HG02840 (cell line): ENCODE measurements around the gene LANCL1.
"Not testable (repeated sequence)": the region's sequence is repeated elsewhere in the genome, so short reads cannot be mapped to it uniquely, and the experiment has no call there.

Experiments
- ATAC-seq: cut with Tn5 transposase; IDR thresholded peaks from one replicate; pipeline ENCODE4 v1.9.1; 2021; ENCODE audit warnings: mild to moderate bottlenecking, moderate library complexity, moderate number of reproducible peaks; ENCODE audit not compliant: unreplicated experiment, low FRiP score

Gene LANCL1

GRCh38 chr2:210460322-210461227, 16.0 kb downstream of the LANCL1 start:
- ATAC-seq: peak; percentile 60

- ATAC-seq: peak; percentile 6
These were observed 16.7 kb downstream of the LANCL1 start for GRCh38 chr2:210459880-210460279.

GRCh38 chr2:210459407-210459806, 17.2 kb downstream of the LANCL1 start:
- no peak for ATAC-seq

GRCh38 chr2:210458395-210458794, 18.2 kb downstream of the LANCL1 start:
- ATAC-seq: no peak

GRCh38 chr2:210456571-210456970, 20.0 kb downstream of the LANCL1 start:
- ATAC-seq: no peak

- no peak for ATAC-seq
These were observed 22.2 kb downstream of the LANCL1 start for GRCh38 chr2:210454336-210454735.

- no peak for ATAC-seq
These were observed 24.4 kb downstream of the LANCL1 start for GRCh38 chr2:210452194-210452593.

- not testable (repeated sequence) for ATAC-seq
These were observed 25.6 kb downstream of the LANCL1 start for GRCh38 chr2:210450942-210451341.

- ATAC-seq: no peak
These were observed 30.8 kb downstream of the LANCL1 start for GRCh38 chr2:210445732-210446131.

- ATAC-seq: no peak
These were observed 31.3 kb downstream of the LANCL1 start for GRCh38 chr2:210445116-210445707.

- no peak for ATAC-seq
These were observed 33.0 kb downstream of the LANCL1 start for GRCh38 chr2:210443527-210443926.

- ATAC-seq: peak; percentile 23
These were observed 33.7 kb downstream of the LANCL1 start for GRCh38 chr2:210442878-210443277.

- ATAC-seq: peak; percentile 51
These were observed 34.1 kb downstream of the LANCL1 start for GRCh38 chr2:210442457-210442856.

- ATAC-seq: no peak
These were observed 36.4 kb downstream of the LANCL1 start for GRCh38 chr2:210440206-210440605.

GRCh38 chr2:210435439-210435838, 41.1 kb downstream of the LANCL1 start:
- no peak for ATAC-seq

GRCh38 chr2:210432633-210433032, 43.9 kb downstream of the LANCL1 start:
- no peak for ATAC-seq

GRCh38 chr2:210429403-210430137, 47.0 kb downstream of the LANCL1 start:
- ATAC-seq: no peak

- ATAC-seq: no peak
These were observed 48.0 kb downstream of the LANCL1 start for GRCh38 chr2:210428393-210429179.

- not testable (repeated sequence) for ATAC-seq
These were observed 49.2 kb downstream of the LANCL1 start for GRCh38 chr2:210427309-210427708.

- no peak for ATAC-seq
These were observed 54.2 kb downstream of the LANCL1 start for GRCh38 chr2:210422366-210422765.
